ENCODE data around the gene GRIK3. TPM values are rescaled to one million over a fixed set of nuclear protein-coding genes. Genes with fewer than 3 reads are reported as not detected.

Gene GRIK3
- total and polyA plus RNA-seq, 2 of the 8 experiments (the other 6 are each of a cell fraction or from before 2014, with no cell fraction given), result 2.1 to 3.4 TPM

- Histone ChIP-seq H3K18ac (ENCODE audit: extremely low read depth, low read length) (no peak overlapping the region), H2BK20ac (ENCODE audit: low read length) (no peak overlapping the region), H2AK5ac (ENCODE audit: low read depth, low read length) (no peak overlapping the region), H3K14ac (ENCODE audit: insufficient read length) (no peak overlapping the region), H3K56ac (replicated peaks; ENCODE audit: insufficient read length, low read depth, low read length) (peak overlapping the region; percentile 80), H3K4ac (replicated peaks; ENCODE audit: insufficient read length, low read depth, low read length) (no peak overlapping the region), H3K4me1 (replicated peaks in 1 of 4; ENCODE audit: control insufficient read depth in 3 of 4, insufficient read depth in 4 of 4, low read length in 3 of 4) (peaks cover 0 to 5% (median 2%) of the 10 kb centered on the region in 4 experiments; a peak in 5 of 7 replicates), H2BK120ac (replicated peaks; ENCODE audit: low read depth, low read length) (no peak overlapping the region), H2AFZ (ENCODE audit: low read length) (no peak overlapping the region), H4K91ac (replicated peaks; ENCODE audit: insufficient read length, low read length) (no peak overlapping the region), H3K4me2 (ENCODE audit: insufficient read depth in 1 of 2, low read depth in 2 of 2, low read length in 2 of 2) (no peak overlapping the region), H2BK5ac (ENCODE audit: low read depth, low read length) (no peak overlapping the region), H3K23ac (ENCODE audit: insufficient read length) (no peak overlapping the region), H3K27ac (ENCODE audit: low read depth, low read length) (no peak overlapping the region), H3K27me3 (replicated peaks in 1 of 4; ENCODE audit: control insufficient read depth in 3 of 4, extremely low read depth in 1 of 4, insufficient read depth in 3 of 4, low read length in 3 of 4) (no peaks in the 10 kb centered on the region), H2BK15ac (ENCODE audit: low read length) (no peak overlapping the region), H3K9ac (replicated peaks in 1 of 4; ENCODE audit: extremely low read depth in 1 of 4, low read depth in 3 of 4, low read length in 3 of 4) (no peak overlapping the region), H3K36me3 (ENCODE audit: control insufficient read depth in 2 of 4, insufficient read depth in 4 of 4, low read length in 3 of 4) (no peaks in the 10 kb centered on the region), H4K8ac (ENCODE audit: extremely low read depth, insufficient read depth, low read length) (no peak overlapping the region; the same call in 1 of the 2 replicates), H4K5ac (ENCODE audit: insufficient read length, low read depth, low read length) (no peak overlapping the region), H3K79me1 (ENCODE audit: low read depth, low read length) (no peaks in the 10 kb centered on the region), H3K9me3 (ENCODE audit: insufficient read depth in 2 of 2, low read depth in 1 of 2, low read length in 1 of 2) (no peaks in the 10 kb centered on the region), H2BK12ac (ENCODE audit: low read depth, low read length) (no peak overlapping the region), H4K20me1 (replicated peaks in 1 of 2; ENCODE audit: control insufficient read depth in 1 of 2, insufficient read depth in 2 of 2, low read length in 2 of 2) (no peaks in the 10 kb centered on the region), H3K4me3 (ENCODE audit: extremely low read depth in 1 of 4, insufficient read depth in 2 of 4, low read depth in 3 of 4, low read length in 4 of 4) (no peak overlapping the region), H3K23me2 (ENCODE audit: low read depth, low read length) (peaks cover 4% of the 10 kb centered on the region; the same call in 1 of the 2 replicates), H3K79me2 (ENCODE audit: control insufficient read depth in 1 of 2, insufficient read depth in 2 of 2, low read length in 2 of 2) (no peaks in the 10 kb centered on the region)
- no peak for FAIRE-seq
- POLR2A ChIA-PET (ENCODE audit: partially characterized antibody), result no interaction called here
- no peak for DNase-seq (ENCODE audit: low read depth in 1 of 2, low spot score in 2 of 2)
- TF ChIP-seq, protein P1, sequence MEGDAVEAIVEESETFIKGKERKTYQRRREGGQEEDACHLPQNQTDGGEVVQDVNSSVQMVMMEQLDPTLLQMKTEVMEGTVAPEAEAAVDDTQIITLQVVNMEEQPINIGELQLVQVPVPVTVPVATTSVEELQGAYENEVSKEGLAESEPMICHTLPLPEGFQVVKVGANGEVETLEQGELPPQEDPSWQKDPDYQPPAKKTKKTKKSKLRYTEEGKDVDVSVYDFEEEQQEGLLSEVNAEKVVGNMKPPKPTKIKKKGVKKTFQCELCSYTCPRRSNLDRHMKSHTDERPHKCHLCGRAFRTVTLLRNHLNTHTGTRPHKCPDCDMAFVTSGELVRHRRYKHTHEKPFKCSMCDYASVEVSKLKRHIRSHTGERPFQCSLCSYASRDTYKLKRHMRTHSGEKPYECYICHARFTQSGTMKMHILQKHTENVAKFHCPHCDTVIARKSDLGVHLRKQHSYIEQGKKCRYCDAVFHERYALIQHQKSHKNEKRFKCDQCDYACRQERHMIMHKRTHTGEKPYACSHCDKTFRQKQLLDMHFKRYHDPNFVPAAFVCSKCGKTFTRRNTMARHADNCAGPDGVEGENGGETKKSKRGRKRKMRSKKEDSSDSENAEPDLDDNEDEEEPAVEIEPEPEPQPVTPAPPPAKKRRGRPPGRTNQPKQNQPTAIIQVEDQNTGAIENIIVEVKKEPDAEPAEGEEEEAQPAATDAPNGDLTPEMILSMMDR (IDR thresholded peaks at IDR 0.05; ENCODE audit: control extremely low read depth in 1 of 3, insufficient read depth in 1 of 3, low read depth in 1 of 3, low read length in 3 of 3), result no peak
- no peak for TF ChIP-seq MAX (IDR thresholded peaks at IDR 0.05)
- no peak for TF ChIP-seq RNF2 (IDR thresholded peaks at IDR 0.05; ENCODE audit: borderline replicate concordance, low read depth, low read length, missing control alignments, poor library complexity, severe bottlenecking)
- TF ChIP-seq SIN3A (conservative IDR thresholded peaks at IDR 0.05 in 1 of 2, IDR thresholded peaks at IDR 0.05 in 1 of 2; ENCODE audit: low read depth in 1 of 2, low read length in 2 of 2), result no peak
- no peak for TF ChIP-seq GABPA (IDR thresholded peaks at IDR 0.05; ENCODE audit: borderline replicate concordance, insufficient read depth, low read length)
- no peak for TF ChIP-seq CBX8 (IDR thresholded peaks at IDR 0.05; ENCODE audit: borderline replicate concordance, low read depth, low read length)
- CTCF ChIA-PET (ENCODE audit: partially characterized antibody), result interaction anchor here (0.6 kb wide), 1 partner anchor 163 kb away, joined by 4 read pairs; no protein-coding TSS in a partner anchor
Observed at GRCh38 chr1:36793452-36793851, 240.9 kb downstream of the GRIK3 start.
